ENCODE results near the gene CAVIN1. TPM values are rescaled to one million over a fixed set of nuclear protein-coding genes. Genes with fewer than 3 reads are reported as not detected.
A peak's percentile ranks its signal among the peaks of the same experiment; 100 is the strongest.

The CAVIN1 gene, protein sequence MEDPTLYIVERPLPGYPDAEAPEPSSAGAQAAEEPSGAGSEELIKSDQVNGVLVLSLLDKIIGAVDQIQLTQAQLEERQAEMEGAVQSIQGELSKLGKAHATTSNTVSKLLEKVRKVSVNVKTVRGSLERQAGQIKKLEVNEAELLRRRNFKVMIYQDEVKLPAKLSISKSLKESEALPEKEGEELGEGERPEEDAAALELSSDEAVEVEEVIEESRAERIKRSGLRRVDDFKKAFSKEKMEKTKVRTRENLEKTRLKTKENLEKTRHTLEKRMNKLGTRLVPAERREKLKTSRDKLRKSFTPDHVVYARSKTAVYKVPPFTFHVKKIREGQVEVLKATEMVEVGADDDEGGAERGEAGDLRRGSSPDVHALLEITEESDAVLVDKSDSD
- total RNA-seq (47.7 and 72.3 TPM in 2 replicates), polyA plus RNA-seq (40.0 and 61.3 TPM in 2 replicates)

GRCh38 chr17:42422958-42423712, at the start of gene CAVIN1:
CAVIN1 (minus strand) TSS chr17:42423256; CDS start chr17:42423097, 159 bp downstream.
- Histone ChIP-seq H3K4me3 (peak within 1 kb of the TSS; percentile 52), H3K36me3 (no peaks in the 10 kb centered on the region), H3K27me3 (peaks cover 20% of the 10 kb centered on the region), H3K9me3 (ENCODE audit: low read depth) (no peaks in the 10 kb centered on the region), H3K4me1 (ENCODE audit: low read depth) (peaks cover 25% of the 10 kb centered on the region), H3K27ac (peak within 1 kb of the TSS; percentile 40)
- DNase-seq (ENCODE audit: low read depth in 1 of 2, low spot score in 1 of 2), result peak; percentile 94 to 99
- TF ChIP-seq CTCF (IDR thresholded peaks at IDR 0.05; ENCODE audit: low read depth, low read length), result no peak

DNA sequence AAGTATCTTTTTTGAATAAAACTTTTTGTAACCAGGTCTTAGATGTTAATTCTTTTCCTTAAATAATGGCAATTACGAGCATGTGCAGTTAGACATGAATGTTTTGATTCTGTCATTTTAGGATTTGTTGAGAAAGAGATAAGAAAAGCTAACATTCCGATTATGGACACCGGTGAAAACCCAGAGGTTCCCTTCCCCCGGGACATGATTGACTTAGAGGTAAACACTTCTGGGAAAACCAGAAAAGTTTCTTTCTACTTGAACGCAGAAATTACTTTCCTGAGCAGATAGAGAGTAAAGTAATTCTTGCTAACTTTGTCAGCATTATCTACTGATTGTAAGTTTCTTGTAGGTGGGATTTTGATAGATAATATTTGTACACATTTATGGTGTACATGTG, 44.8 kb upstream of the CAVIN1 start:
- no peak overlapping the region for H3K4me3 ChIP-seq
- TF ChIP-seq CTCF (IDR thresholded peaks at IDR 0.05; ENCODE audit: low read depth, low read length), result no peak
- peaks cover 34% of the 10 kb centered on the region for H3K36me3 ChIP-seq
- H3K4me1 ChIP-seq (ENCODE audit: low read depth), result no peaks in the 10 kb centered on the region
- no peaks in the 10 kb centered on the region for H3K27me3 ChIP-seq
- H3K9me3 ChIP-seq (ENCODE audit: low read depth), result no peaks in the 10 kb centered on the region
- H3K27ac ChIP-seq, result no peak overlapping the region
- no peak for DNase-seq (ENCODE audit: low read depth in 1 of 2, low spot score in 1 of 2)

GRCh38 chr17:42463976-42464400, 40.9 kb upstream of the CAVIN1 start:
- Histone ChIP-seq H3K27ac (no peak overlapping the region), H3K36me3 (peaks cover 16% of the 10 kb centered on the region), H3K4me1 (ENCODE audit: low read depth) (peaks cover 9% of the 10 kb centered on the region), H3K4me3 (no peak overlapping the region), H3K27me3 (no peaks in the 10 kb centered on the region), H3K9me3 (ENCODE audit: low read depth) (no peaks in the 10 kb centered on the region)
- DNase-seq (ENCODE audit: low read depth in 1 of 2, low spot score in 1 of 2), result no peak
- TF ChIP-seq CTCF (IDR thresholded peaks at IDR 0.05; ENCODE audit: low read depth, low read length), result no peak

- no peak for DNase-seq (ENCODE audit: low read depth in 1 of 2, low spot score in 1 of 2)
- H3K27ac ChIP-seq, result no peak overlapping the region
Observed at GRCh38 chr17:42460371-42460770, 37.3 kb upstream of the CAVIN1 start.

More at GRCh38 chr17:42460371-42460770, 37.3 kb upstream of the CAVIN1 start:
- no peak for TF ChIP-seq CTCF (IDR thresholded peaks at IDR 0.05; ENCODE audit: low read depth, low read length)
- H3K9me3 ChIP-seq (ENCODE audit: low read depth), result no peaks in the 10 kb centered on the region
- H3K36me3 ChIP-seq, result no peaks in the 10 kb centered on the region
- H3K4me3 ChIP-seq, result no peak overlapping the region
- H3K27me3 ChIP-seq, result no peaks in the 10 kb centered on the region
- H3K4me1 ChIP-seq (ENCODE audit: low read depth), result peaks cover 9% of the 10 kb centered on the region
